DND-41 (cell line): ENCODE results near the gene SPDYE6.

Source experiments
- ATAC-seq: fragments of 200-7000 bp; cut with Tn5 transposase; 3 replicates; pipeline ENCODE4 v1.9.1; 2021; ENCODE audit warnings: low read depth; ENCODE audit not compliant: insufficient read depth
- DNase-seq: peaks from one replicate; pipeline ENCODE4 v3.0.0-alpha.2; 2020
- H2AFZ ChIP-seq: 2 replicates; pipeline ENCODE4 v1.6.0; 2012; ENCODE audit warnings: low read depth, low read length
- H3K27ac ChIP-seq: 2 replicates; pipeline ENCODE4 v1.5.1; 2012; ENCODE audit warnings: low read length, inconsistent platforms
- H3K27me3 ChIP-seq: fragments of 200-600 bp; sonication (generic); 2 replicates; pipeline ENCODE4 v1.6.0; 2012; ENCODE audit warnings: low read length, mild to moderate bottlenecking, inconsistent platforms; ENCODE audit not compliant: insufficient read depth, poor library complexity
- H3K36me3 ChIP-seq: 2 replicates; pipeline ENCODE4 v1.5.1; 2012; ENCODE audit warnings: low read length, inconsistent platforms; ENCODE audit not compliant: insufficient read depth
- H3K4me1 ChIP-seq: 2 replicates; pipeline ENCODE4 v1.5.1; 2012; ENCODE audit warnings: mild to moderate bottlenecking, low read length; ENCODE audit not compliant: insufficient read depth
- H3K4me2 ChIP-seq: 2 replicates; pipeline ENCODE4 v1.6.0; 2012; ENCODE audit warnings: mild to moderate bottlenecking, moderate library complexity, low read length, inconsistent platforms; ENCODE audit not compliant: insufficient read depth
- H3K4me3 ChIP-seq, 2 experiments: fragments of 200-600 bp in 1 of 2; shearing (Covaris generic) in 1 of 2; 2 replicates each; pipeline ENCODE4 v1.5.1; 2012 to 2016; ENCODE audit warnings: inconsistent platforms in 2 of 2, low read length in 2 of 2, mild to moderate bottlenecking in 2 of 2, low read depth in 1 of 2, moderate library complexity in 1 of 2
- H3K79me2 ChIP-seq: 2 replicates; pipeline ENCODE4 v1.6.0; 2012; ENCODE audit warnings: low read length, inconsistent platforms; ENCODE audit not compliant: insufficient read depth
- H3K9ac ChIP-seq: 2 replicates; pipeline ENCODE4 v1.6.0; 2012; ENCODE audit warnings: low read depth, mild to moderate bottlenecking, inconsistent platforms, low read length, moderate library complexity
- H3K9me3 ChIP-seq: 2 replicates; pipeline ENCODE4 v1.5.1; 2012; ENCODE audit warnings: low read length, moderate library complexity, mild to moderate bottlenecking, inconsistent platforms; ENCODE audit not compliant: insufficient read depth, severe bottlenecking
- H4K20me1 ChIP-seq: 2 replicates; pipeline ENCODE4 v1.6.0; 2012; ENCODE audit warnings: low read length; ENCODE audit not compliant: insufficient read depth
- EZH2 ChIP-seq: IDR thresholded peaks from 3 replicates; pipeline ENCODE4 v1.6.1; 2012; ENCODE audit warnings: borderline replicate concordance, low read depth, mild to moderate bottlenecking, moderate library complexity, low read length, inconsistent platforms; ENCODE audit not compliant: severe bottlenecking
- TF ChIP-seq, protein P1 (sequence below): IDR thresholded peaks from 2 replicates; pipeline ENCODE4 v1.5.1; 2012; ENCODE audit warnings: borderline replicate concordance, low read length, moderate library complexity, mild to moderate bottlenecking; ENCODE audit not compliant: poor library complexity, severe bottlenecking; ENCODE audit errors: extremely low read depth

SPDYE6 gene

DNA sequence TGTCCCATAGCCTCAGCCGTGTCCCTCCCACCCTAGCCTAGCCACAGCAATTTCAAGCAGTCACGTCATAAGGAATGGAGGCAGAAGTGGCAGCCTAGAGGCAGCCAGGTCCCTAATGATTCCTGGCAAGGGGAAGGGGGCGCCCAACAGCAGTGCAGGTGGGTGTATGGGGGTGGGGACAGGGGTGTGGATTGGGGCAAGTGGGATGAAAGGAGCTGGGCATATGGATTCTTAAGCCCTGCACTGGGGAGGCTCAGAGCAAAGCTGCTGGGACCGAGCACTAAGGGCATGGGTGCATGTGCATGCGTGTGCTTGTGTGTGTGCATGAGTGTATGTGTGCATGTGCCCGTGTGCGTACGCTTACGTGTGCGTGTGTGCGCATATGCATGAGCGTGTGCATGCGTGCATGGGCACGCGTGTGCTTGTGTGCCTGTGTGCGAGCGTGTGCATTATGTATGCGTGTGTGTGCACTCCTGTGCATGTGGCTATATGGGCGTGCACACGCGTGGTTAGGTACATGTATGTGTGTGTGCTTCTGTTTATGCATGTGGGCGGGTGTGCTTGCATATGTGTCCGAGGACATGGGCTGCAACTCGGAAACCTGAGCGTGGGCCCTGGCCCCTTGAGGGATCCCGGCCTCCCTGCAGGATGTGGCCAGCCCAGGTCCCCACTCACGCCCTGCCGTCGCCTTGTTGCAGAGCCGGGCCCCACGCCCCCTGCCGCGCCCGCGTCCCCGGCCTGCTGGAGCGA is 35.5 kb downstream of the SPDYE6 start:
- no peak overlapping the region for H3K4me2 ChIP-seq
- H3K27me3 ChIP-seq: no peaks in the 10 kb centered on the region
- H3K79me2 ChIP-seq: no peaks in the 10 kb centered on the region
- no peaks in the 10 kb centered on the region for H3K36me3 ChIP-seq
- no peaks in the 10 kb centered on the region for H3K4me1 ChIP-seq
- H2AFZ ChIP-seq: no peak overlapping the region
- H3K9ac ChIP-seq: no peak overlapping the region
- TF ChIP-seq, protein P1, sequence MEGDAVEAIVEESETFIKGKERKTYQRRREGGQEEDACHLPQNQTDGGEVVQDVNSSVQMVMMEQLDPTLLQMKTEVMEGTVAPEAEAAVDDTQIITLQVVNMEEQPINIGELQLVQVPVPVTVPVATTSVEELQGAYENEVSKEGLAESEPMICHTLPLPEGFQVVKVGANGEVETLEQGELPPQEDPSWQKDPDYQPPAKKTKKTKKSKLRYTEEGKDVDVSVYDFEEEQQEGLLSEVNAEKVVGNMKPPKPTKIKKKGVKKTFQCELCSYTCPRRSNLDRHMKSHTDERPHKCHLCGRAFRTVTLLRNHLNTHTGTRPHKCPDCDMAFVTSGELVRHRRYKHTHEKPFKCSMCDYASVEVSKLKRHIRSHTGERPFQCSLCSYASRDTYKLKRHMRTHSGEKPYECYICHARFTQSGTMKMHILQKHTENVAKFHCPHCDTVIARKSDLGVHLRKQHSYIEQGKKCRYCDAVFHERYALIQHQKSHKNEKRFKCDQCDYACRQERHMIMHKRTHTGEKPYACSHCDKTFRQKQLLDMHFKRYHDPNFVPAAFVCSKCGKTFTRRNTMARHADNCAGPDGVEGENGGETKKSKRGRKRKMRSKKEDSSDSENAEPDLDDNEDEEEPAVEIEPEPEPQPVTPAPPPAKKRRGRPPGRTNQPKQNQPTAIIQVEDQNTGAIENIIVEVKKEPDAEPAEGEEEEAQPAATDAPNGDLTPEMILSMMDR: no peak
- no peak for TF ChIP-seq EZH2
- ATAC-seq (no peak), DNase-seq (no peak)
- no peaks in the 10 kb centered on the region for H3K9me3 ChIP-seq
- H3K4me3 ChIP-seq: no peak overlapping the region
- H3K27ac ChIP-seq: no peak overlapping the region
- H4K20me1 ChIP-seq: no peaks in the 10 kb centered on the region

DNA sequence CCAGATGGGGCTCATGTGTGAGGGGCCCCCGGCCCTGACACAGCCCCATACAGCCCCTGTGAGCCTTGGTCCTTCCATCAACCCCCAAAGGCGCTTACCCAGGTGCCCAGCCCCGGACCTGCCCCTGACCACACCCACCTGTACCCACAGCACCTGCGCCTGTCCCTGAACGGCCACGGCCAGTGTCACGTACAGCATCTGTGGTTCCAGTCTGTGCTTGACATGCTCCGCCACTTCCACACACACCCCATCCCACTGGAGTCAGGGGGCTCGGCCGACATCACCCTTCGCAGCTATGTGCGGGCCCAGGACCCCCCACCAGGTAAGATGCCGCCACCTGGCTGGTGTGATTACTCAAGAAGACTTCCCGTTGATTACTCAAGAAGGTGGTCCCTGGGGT is 36.1 kb downstream of the SPDYE6 start:
- no peaks in the 10 kb centered on the region for H3K79me2 ChIP-seq
- no peaks in the 10 kb centered on the region for H3K9me3 ChIP-seq
- H3K4me1 ChIP-seq: no peaks in the 10 kb centered on the region
- no peak overlapping the region for H3K4me2 ChIP-seq
- no peak overlapping the region for H3K27ac ChIP-seq
- no peaks in the 10 kb centered on the region for H3K36me3 ChIP-seq
- H3K4me3 ChIP-seq: no peak overlapping the region
- ATAC-seq (no peak), DNase-seq (no peak)
- TF ChIP-seq, protein P1: no peak
- no peak for TF ChIP-seq EZH2
- H4K20me1 ChIP-seq: no peaks in the 10 kb centered on the region
- no peak overlapping the region for H2AFZ ChIP-seq
- no peak overlapping the region for H3K9ac ChIP-seq
- no peaks in the 10 kb centered on the region for H3K27me3 ChIP-seq

DNA sequence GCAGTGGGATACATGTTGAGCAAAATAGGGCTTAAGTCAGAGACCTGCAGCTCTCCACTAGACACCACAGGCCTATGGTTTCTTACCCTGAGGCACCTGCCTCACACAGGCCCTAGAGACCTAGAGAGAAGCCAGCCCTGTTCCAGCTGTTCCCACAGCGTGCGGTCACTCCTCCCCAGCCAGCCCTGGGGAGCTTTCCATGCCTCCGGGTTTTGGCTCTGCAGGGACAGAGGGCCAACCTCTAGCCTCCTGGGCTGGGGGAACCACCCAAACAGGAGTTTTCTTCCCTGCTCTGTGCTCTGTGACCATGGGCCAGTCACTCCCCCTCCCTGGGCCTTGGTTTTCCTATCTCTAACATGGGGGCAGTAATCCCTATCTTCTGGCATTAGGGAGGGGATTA is 36.6 kb downstream of the SPDYE6 start:
- Histone ChIP-seq H3K4me3 (no peak overlapping the region), H3K27me3 (no peaks in the 10 kb centered on the region), H3K36me3 (no peaks in the 10 kb centered on the region), H3K4me2 (no peak overlapping the region), H3K27ac (no peak overlapping the region), H2AFZ (no peak overlapping the region), H3K4me1 (no peaks in the 10 kb centered on the region), H3K9me3 (no peaks in the 10 kb centered on the region), H3K9ac (no peak overlapping the region), H4K20me1 (no peaks in the 10 kb centered on the region), H3K79me2 (no peaks in the 10 kb centered on the region)
- no peak for TF ChIP-seq EZH2
- TF ChIP-seq, protein P1: no peak
- DNase-seq: no peak
- no peak for ATAC-seq
